Measurements from ENCODE around the gene BCAS4.
"Not testable (repeated sequence)": the region's sequence is repeated elsewhere in the genome, so short reads cannot be mapped to it uniquely, and the experiment has no call there.

The BCAS4 gene

DNA sequence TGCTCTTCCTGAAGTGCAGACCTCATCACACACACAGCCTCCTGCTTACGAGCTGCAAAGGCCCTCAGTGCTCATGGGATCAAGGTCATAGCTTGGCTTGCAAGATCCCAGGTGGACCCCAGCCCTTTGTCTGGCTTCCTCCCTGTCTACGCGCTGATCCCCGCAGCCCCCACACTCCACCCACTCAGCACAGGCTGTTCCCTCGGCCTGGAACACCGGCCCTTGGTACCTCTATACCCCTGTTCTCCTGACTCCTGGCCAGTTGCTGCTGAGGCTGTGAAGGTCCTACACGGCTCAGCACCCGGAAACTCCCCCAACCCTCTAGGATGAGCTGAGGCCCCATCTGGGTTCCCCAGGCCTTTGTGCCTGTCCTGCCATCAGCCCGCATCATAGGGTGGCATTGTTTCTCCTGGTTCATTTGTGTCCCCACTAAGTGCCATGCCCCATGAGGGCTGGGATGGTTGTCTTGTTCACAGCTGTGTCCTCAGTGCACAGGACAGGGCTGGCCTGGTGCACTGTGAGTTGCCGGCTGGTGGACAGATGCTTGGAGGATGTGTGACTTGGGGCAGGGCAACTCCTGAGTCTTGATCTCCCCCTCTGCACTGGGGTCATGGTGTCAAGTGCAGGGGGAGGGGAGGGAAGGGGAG, 79.4 kb downstream of the BCAS4 start:
- TF ChIP-seq ZNF274 (IDR thresholded peaks at IDR 0.05; ENCODE audit: low read depth, low read length) = no peak
- no peak overlapping the region for H3K4me3 ChIP-seq (ENCODE audit: low read length)

DNA sequence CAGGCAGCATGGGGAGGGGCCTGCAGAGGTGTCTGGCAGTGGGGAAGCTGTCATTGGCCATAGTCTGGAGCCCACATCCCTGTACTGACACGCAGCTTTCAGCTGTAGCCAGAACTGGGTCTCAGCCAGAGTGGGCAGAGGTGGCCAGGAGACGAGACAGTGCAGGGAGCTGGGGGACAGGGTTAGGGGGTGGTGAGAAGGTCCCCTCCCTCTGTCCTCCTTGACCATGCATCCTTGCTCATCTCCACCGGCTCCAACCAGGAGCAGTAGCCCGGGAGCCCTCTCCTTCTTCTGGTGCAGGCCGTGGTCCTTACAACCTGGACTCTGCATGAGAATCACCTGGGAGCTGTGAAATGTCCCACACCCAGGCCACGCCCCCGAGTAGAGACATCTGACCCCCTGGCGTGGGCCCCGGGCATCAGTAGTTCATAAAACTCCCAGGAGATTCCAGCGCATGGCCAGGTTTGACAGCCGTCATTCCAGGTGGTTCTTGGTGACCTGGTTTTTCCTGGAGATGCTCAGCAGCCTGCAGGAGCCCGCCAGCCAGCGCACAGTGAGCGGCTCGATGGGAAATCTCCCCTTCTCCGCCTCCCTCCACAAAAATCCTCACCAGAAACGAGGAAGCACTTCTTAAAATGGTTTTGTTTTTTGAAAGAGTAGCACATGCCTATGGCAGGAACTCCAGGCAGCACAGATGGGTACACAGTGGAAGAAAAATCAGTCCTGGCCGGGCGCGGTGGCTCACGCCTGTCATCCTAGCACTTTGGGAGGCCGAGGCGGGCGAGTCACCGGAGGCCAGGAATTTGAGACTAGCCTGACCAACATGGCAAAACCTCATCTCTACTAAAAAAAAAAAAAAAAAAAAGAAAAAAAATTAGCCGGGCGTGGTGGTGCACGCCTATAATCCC, 80.2 kb downstream of the BCAS4 start:
- no peak for TF ChIP-seq ZNF274 (IDR thresholded peaks at IDR 0.05; ENCODE audit: low read depth, low read length)
- no peak overlapping the region for H3K4me3 ChIP-seq (ENCODE audit: low read length)

DNA sequence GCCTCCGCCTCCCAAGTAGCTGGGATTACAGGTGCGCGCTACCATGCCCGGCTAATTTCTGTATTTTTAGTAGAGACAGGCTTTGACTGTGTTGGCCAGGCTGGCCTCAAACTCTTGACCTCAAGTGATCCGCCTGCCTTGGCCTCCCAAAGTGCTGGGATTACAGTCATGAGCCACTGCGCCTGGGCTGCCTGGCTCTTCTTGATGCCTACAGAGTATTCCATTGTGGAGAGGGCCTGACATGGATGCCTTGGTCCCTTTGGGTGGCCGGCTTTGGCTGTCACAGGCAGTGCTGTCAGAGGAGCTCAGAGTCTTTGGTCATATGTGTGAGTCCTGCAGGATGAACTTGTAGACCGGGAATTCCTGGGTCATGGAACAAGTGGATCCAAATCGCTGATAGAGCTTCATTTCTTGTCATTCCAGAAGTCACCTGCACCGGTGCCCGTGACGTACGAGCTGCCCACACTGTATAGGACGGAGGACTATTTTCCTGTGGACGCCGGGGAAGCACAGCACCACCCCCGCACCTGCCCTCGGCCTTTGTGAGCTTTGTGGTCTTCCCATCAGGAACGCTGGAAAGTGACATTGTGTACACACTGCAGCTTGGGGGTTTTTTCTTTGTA, 81.3 kb downstream of the BCAS4 start:
- TF ChIP-seq ZNF274 (IDR thresholded peaks at IDR 0.05; ENCODE audit: low read depth, low read length) = no peak
- no peak overlapping the region for H3K4me3 ChIP-seq (ENCODE audit: low read length)

DNA sequence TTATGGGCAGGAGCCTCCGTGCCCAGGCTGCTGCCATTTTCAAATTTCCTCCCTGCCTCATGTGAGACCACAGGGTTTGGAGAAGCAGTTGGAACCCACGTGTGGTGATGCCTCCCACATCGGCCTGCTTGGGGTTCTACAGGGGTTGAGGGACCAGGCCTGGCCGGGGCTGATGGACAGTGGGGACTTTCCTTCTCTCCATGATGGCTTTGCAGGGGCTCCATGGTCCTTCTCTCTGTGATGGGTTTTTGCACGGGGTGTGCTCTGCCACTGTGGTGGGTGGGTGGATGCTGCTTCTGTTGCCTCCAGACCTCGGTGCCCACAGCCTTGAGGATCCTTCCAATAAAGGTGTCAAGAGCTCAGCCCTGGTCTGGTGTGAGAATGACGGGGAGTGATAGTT, 82.0 kb downstream of the BCAS4 start:
- TF ChIP-seq ZNF274 (IDR thresholded peaks at IDR 0.05; ENCODE audit: low read depth, low read length) = no peak
- no peak overlapping the region for H3K4me3 ChIP-seq (ENCODE audit: low read length)

DNA sequence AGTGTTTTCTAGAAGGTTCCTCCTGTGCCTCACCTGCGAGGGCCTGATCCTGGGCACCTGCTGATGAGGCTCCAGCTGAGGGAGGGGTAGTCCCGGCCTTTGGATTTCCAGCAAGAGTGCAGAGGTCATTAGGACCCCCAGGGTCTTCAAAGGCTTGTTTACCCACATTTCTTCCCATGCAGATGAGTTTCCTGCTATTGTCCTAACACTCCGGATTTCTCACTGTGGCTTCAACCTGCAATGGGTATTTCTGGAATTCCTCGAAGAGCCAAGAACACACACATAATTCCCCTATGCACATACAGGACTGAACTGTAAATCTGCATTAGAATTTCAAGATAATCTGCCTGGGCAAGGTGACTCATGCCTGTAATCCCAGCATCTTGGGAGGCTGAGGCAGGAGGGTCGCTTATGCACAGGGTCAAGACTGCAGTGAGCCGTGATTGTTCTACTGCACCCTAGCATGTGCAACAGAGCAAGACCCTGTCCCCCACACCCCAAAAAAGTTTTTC, 82.4 kb downstream of the BCAS4 start:
- no peak overlapping the region for H3K4me3 ChIP-seq (ENCODE audit: low read length)
- no peak for TF ChIP-seq ZNF274 (IDR thresholded peaks at IDR 0.05; ENCODE audit: low read depth, low read length)

DNA sequence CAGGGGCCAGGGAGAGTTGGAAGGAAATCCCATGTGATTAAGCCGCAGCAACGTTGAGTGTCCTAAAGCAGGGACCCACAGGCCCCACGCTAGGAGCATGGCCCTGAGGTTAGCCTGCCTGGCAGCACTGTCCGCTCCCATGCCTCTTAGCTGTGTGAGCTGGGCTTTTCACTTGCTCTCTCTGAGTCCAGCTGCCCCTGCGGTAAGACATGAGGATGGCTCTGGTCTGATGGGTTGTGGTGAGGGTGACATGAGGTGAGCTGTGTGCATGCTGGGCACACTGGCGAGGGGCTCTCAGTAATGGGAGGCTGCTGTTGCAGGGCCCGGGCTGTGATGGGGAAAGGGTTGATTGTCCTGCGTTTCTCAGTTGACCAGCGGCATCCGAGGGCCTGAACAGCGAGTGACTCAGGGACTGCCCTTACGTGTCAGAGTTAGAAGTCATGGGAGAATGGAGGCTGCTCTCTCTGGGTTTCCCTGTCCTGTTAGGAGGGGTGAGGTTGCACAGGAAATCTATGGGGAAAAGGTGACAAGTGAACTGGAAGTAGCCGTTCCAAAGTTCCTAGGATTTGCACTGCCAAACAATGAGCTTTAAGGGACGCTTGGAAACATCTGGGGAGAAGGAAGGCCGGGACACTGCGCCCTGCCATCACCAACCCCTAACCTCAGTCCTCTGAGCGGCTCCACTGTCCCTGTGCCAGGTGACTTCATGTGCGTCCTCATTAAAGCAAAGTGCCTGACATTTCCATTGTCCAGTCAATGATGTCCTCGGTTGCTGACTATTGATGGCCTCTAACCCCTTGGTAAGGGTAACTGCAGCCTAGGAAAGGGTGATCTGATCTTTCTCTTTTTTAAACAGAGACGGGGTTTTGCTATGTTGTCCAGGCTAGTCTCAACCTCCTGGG, 85.0 kb downstream of the BCAS4 start:
- no peak for TF ChIP-seq ZNF274 (IDR thresholded peaks at IDR 0.05; ENCODE audit: low read depth, low read length)
- no peak overlapping the region for H3K4me3 ChIP-seq (ENCODE audit: low read length)

DNA sequence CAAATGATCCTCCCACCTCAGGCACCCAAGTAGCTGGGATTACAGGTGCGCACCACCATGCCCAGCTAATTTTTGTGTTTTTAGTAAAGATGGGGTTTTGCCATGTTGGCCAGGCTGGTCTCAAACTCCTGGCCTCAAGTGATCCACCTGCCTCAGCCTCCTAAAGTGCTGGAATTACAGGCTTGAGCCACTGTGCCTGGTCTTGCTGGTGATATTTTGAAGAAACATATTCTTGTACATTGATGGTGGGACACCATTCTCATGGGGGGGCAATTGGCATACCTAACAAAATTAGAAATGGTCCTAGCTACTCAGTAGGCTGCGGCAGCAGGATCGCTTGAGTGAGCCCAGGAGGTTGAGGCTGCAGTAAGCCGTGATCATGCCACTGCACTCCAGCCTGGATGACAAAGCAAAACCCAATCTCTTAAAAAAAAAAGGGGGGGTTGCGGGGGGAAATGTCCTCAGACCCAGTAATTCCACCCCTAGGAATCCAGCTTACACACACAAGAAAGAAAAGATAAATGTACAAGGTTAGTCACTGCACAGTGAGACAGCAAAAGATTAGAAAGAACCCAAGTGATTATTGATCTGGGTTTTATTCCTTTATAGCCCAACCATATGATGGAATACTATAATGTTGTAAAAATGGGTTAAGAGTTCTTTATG, 87.0 kb downstream of the BCAS4 start:
- not testable (repeated sequence) for H3K4me3 ChIP-seq (ENCODE audit: low read length)

DNA sequence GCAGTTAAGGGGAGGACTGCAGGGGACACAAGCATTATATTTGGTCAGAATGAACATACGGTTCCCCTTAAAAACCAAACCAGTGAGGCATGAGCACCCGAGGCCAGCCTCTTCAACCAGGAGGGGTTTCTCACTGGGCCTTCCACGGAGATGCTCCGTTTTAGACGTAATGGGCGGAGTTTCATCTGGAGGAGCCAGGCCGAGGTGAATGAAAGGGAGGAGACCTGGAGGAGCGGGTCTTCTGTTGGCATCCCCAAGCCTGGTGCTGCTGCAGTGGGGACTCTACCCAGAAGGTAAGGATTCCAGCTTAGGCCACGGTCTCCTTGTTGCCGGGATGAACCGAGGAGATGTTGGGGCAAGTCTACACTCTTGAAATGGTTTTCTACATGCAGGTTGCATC, 89.0 kb downstream of the BCAS4 start:
- no peak for TF ChIP-seq ZNF274 (IDR thresholded peaks at IDR 0.05; ENCODE audit: low read depth, low read length)
- no peak overlapping the region for H3K4me3 ChIP-seq (ENCODE audit: low read length)

DNA sequence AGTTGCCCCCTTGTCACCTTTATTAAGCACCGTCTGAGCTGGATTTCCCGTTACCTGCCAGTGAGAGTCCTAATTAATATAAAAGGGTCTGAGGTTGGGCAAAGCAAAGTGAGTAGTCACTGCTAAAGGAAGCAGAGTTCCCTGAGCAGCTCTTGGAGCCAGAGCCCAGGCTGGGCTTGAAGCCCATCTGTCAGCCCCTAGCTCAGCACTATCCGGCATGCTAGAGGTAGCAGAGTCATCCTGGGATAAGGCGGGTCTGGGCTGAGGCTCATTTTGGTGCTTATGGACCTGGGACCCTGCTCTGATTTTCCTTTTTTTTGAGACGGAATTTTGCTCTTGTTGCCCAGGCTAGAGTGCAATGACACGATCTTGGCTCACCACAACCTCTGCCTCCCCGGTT, 90.2 kb downstream of the BCAS4 start:
- TF ChIP-seq ZNF274 (IDR thresholded peaks at IDR 0.05; ENCODE audit: low read depth, low read length) = no peak
- no peak overlapping the region for H3K4me3 ChIP-seq (ENCODE audit: low read length)

DNA sequence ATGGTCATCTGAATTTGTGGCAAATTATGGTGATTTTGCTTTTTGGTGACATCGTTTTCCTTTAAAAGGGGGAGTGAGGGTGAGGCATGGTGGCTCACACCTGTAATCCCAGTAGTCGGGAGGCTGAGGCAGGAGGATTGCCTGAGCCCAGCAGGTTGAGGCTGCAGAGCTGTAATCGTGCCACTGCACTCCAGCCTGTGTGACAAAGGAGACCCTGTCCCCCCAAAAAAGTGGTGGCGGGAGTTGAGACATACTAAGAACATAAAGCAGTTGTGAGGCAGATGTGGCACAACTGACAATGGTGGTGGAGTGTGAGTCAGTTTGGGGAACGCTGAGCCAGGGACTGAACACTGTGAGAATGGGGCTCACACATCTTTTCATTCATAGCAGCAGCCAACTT, 90.9 kb downstream of the BCAS4 start:
- no peak for TF ChIP-seq ZNF274 (IDR thresholded peaks at IDR 0.05; ENCODE audit: low read depth, low read length)
- no peak overlapping the region for H3K4me3 ChIP-seq (ENCODE audit: low read length)

DNA sequence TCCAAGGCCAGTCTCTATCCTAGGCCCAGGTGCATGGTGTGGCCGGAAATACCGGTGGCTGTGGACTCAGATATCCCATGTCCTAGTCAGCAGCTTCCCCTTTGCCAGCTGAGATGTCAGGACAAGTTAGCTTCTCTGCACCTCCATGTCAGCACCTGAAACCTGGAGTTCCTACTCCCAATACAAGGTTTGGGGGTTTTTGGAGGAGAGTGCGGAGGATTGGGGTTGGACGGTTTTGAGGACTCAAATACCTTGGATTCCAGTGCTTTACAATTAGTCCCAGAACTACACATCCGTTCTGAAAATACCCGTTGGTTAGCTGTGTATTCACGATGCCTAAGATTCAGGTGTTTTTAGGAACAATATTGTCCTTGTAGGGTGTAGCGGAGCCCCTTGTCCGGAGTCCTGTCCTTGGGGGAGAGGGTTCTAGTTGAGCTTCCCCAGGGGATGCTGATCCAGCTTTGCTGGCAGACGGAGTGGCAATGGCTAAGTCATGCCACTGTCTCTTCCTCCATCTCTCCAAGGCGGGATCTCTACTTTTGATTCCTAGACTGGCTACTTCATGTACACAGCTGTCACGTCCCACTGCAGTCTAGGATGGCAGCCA, 91.4 kb downstream of the BCAS4 start:
- TF ChIP-seq ZNF274 (IDR thresholded peaks at IDR 0.05; ENCODE audit: low read depth, low read length) = no peak
- no peak overlapping the region for H3K4me3 ChIP-seq (ENCODE audit: low read length)

DNA sequence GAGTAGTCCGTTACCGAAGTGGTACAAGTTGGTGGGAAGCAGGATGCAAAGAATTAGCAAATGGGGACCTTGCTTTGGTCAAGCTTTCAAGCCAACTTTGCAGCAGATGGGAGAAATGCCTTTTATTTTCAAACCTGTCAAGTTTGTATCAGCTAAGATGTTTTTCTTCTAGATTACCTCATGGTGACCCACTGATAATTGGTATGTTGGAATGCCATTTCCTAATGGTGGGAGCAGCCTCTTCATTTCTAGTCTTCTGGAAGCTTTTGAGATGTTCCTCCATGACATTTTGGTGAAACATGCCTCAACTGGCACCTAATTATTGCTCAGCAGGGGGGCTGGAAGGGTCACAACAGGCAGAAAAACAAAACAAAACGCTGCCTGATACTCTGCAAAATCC, 92.7 kb downstream of the BCAS4 start:
- H3K4me3 ChIP-seq (ENCODE audit: low read length) = no peak overlapping the region
- no peak for TF ChIP-seq ZNF274 (IDR thresholded peaks at IDR 0.05; ENCODE audit: low read depth, low read length)

DNA sequence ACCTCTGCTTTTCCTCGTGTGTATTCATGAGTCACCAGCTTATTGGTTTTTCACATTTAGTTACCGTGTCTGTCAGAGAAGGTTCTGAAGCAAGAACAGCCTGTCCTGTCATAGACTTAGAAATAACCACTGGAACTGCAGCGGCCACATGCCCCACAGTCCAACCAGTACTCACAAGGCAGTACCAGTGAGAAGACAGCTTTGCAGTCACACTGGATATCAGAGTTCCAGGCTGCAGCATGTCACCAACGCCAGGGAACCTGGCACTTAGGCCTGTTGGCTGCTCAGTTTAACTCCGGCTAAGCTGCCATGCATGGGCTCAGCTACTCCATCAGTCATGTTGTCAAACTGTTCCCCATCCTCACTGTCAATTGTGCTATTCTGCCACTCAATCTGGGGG, 96.3 kb downstream of the BCAS4 start:
- H3K4me3 ChIP-seq (ENCODE audit: low read length) = no peak overlapping the region
- no peak for TF ChIP-seq ZNF274 (IDR thresholded peaks at IDR 0.05; ENCODE audit: low read depth, low read length)
